HG02759 (cell line): ENCODE results near the gene TBC1D14.
A peak's percentile ranks its signal among the peaks of the same experiment; 100 is the strongest.

Experiments used
- ATAC-seq: cut with Tn5 transposase; IDR thresholded peaks from one replicate; pipeline ENCODE4 v1.9.1; 2021; ENCODE audit warnings: mild to moderate bottlenecking, moderate library complexity; ENCODE audit not compliant: unreplicated experiment

TBC1D14 gene

GRCh38 chr4:7037425-7037824 is 127.8 kb downstream of the TBC1D14 start:
- ATAC-seq = no peak

- no peak for ATAC-seq
These were observed 131.1 kb downstream of the TBC1D14 start for GRCh38 chr4:7040765-7041164.

GRCh38 chr4:7041246-7041645 is 131.6 kb downstream of the TBC1D14 start:
- ATAC-seq = no peak

GRCh38 chr4:7041801-7042502 is 132.3 kb downstream of the TBC1D14 start:
- no peak for ATAC-seq

GRCh38 chr4:7042503-7043283 is 133.1 kb downstream of the TBC1D14 start:
- ATAC-seq = peak; percentile 86

- peak; percentile 30 for ATAC-seq
These were observed 133.9 kb downstream of the TBC1D14 start, which contains the start of gene TADA2B for GRCh38 chr4:7043284-7044136. TSS of gene TADA2B (plus strand) at chr4:7043372. CDS start at chr4:7043580, 208 bp downstream.

- no peak for ATAC-seq
These were observed 134.7 kb downstream of the TBC1D14 start for GRCh38 chr4:7044137-7044930.

- no peak for ATAC-seq
These were observed 135.9 kb downstream of the TBC1D14 start for GRCh38 chr4:7045553-7045952.

GRCh38 chr4:7045961-7046921 is 136.6 kb downstream of the TBC1D14 start:
- ATAC-seq = peak; percentile 32

- no peak for ATAC-seq
These were observed 137.3 kb downstream of the TBC1D14 start for GRCh38 chr4:7046971-7047370.

- no peak for ATAC-seq
These were observed 139.0 kb downstream of the TBC1D14 start for GRCh38 chr4:7048642-7049041.

GRCh38 chr4:7049295-7049694 is 139.7 kb downstream of the TBC1D14 start:
- ATAC-seq = no peak

- no peak for ATAC-seq
These were observed 140.1 kb downstream of the TBC1D14 start for GRCh38 chr4:7049739-7050138.

GRCh38 chr4:7050481-7051143 is 141.0 kb downstream of the TBC1D14 start:
- no peak for ATAC-seq

- no peak for ATAC-seq
These were observed 141.5 kb downstream of the TBC1D14 start for GRCh38 chr4:7051144-7051495.

- ATAC-seq = no peak
These were observed 142.3 kb downstream of the TBC1D14 start for GRCh38 chr4:7051905-7052304.

GRCh38 chr4:7052313-7052712 is 142.7 kb downstream of the TBC1D14 start:
- ATAC-seq = no peak

GRCh38 chr4:7052923-7053715 is 143.5 kb downstream of the TBC1D14 start:
- no peak for ATAC-seq
